Fibroblast of skin of left quadriceps (primary cell): ENCODE results near the gene CTRL.
"Not testable (repeated sequence)": the region's sequence is repeated elsewhere in the genome, so short reads cannot be mapped to it uniquely, and the experiment has no call there.

Source experiments
- DNase-seq, 2 experiments: peaks; one replicate each; pipeline ENCODE4 v3.0.0-alpha.2; 2013; ENCODE audit warnings: low read depth in 2 of 2

CTRL gene

DNA sequence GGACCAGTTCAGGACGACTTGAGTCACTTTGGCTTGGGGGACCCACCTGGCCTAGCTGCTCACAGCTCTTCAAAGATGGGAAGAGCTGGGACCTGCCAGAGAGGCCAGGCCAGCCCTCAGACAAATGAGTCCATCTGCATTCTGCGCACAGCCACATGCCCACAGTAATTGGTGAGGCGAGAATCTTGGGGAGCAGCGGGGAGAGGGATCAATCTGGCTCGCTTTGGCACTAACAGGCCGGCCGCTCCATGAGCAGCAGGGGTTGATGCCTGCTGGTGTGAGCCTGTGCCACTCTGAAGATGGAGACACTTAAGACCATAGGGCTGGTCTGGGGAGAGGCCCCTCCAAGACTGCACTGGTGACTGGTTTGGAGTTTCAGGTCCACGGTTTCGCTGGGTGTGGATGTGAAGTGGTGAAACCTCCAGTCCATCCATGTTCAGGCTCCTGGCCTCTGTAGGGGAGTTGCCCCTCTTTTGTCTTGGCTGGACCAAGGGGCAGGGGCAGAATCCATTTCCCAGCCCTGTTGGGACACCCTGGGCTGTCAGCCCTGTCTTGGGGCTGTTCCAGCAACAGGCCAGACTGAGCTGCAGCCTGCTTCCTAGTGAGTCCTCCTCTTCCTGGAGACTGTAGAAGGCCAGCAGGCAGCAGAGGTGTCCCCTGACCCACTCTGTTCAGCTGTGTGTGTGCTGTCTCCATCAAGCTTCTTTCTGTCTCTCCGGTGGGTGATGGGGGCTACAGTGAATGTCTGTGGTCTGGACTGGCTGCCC, 7.3 kb downstream of the CTRL start:
- no peak for DNase-seq

GRCh38 chr16:67923414-67924116, 8.1 kb downstream of the CTRL start:
- no peak for DNase-seq

GRCh38 chr16:67922740-67923139, 8.9 kb downstream of the CTRL start:
- DNase-seq: no peak

GRCh38 chr16:67922221-67922620, 9.4 kb downstream of the CTRL start:
- DNase-seq: no peak

- no peak for DNase-seq
Observed at GRCh38 chr16:67919622-67920221, 11.9 kb downstream of the CTRL start.

GRCh38 chr16:67917852-67918236, 13.8 kb downstream of the CTRL start:
- DNase-seq: peak in 1 of 2 experiments; percentile 36

DNA sequence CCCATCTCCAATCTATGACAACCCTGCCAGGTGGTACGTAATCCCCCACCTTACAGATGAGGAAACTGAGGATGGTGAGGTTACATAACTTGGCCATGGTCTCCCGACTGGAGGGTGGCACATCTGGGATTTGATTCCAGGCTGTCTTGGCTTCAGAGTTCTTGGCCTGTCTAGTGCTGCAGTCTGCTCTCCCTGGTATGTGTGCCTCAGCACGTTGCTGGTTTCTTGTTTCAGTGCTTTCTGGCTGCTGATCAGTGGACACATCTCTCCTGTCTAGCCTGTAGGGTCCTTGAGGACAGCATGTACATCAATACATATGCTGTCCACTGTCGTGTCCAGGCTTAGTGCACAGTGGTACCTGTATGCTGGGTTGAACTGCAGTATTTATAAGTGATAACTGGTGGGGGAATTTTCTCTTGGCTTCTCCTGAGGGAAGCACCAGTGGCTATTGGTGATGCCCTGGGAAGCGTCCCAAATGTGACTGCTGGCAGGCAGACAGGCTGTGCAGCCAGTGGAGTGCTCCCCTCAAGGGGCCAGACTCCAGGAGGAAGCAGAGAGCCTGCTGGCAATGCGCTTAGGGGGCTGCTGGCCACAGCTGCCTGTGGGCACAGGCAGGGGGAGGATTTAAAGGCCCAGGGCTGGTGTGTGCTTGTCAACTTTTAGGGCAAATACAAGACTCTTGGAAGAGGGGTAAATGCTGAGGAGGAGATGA, 14.4 kb downstream of the CTRL start:
- DNase-seq: no peak

DNA sequence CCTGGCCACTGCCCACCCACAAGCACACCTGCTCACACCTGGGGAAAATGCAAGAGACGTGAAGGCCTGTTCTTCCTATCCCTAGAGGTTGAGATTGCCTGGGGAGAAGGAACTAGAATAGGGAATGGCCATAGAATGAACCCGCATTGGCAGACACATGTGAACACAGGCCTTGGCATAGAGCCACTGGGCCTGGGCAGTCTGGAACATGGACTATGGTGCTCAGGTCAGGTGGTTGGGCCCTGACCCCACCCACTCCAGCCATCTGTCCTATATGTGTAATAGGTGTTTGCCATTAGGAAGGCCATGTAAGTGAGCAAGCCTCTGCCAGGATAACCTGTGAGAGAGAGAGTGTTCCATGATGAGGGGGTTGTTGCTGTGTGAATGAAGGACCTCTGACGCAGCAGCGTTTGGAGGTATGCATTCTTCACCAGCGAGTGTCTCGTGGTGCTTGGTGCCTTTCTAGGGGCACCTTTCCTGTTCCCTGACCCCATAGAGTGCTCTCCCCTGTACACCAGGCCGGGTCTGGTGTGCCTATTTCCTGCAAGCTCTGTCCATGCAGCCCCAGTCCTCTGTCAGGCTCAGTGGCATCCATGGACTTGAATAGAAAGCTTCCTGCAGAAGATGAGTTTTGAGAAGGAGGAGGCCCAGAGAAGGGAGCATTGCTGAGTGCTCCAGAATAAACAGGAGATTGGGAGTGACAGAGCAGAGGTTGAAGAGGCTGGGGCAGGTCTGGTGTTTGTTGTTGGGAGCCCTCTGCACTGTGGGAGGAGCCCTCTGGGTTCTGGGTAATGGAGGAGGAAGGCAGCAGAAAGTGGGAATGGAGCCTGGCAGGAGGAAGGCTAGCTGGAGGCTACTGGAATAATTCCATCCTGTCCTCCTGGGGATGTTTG, 15.6 kb downstream of the CTRL start:
- no peak for DNase-seq

GRCh38 chr16:67915496-67915769, 16.2 kb downstream of the CTRL start:
- DNase-seq: not testable (repeated sequence)

DNA sequence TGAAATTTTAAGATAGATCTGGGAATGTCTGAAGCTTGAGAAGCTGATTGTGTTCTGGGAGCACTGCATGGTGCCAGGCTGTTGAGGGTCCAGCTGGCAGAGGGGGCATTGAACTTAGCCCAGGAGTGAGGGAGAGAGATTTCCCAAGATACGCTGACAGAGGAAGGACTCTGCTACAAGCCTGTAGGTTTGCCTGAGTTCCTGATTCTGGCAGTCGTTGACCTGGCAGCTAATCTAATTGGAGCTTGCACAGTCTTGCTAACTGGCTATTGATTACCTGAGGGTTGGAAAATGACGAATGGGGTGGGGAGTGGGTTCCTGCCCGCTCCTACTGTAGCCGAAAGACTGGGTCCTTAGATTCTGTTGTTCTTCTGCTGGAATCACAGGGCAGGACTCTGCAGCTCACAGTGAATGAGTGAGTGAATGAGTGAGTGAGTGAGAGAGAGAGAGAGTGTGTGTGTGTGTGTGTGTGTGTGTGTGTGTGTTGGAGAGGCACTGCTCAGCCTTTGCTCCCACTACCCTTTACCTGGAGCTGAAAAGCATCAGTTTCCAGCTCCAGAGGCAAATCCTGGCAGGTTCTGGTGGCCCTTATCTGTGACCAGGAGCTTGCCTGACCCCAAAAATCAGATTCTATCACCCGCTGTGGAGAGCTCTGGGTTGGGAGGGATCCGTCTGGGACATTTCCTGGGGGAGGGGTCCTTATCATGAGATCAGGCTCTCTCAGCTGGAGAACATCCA, 16.7 kb downstream of the CTRL start:
- no peak for DNase-seq

GRCh38 chr16:67910158-67910557, 21.5 kb downstream of the CTRL start:
- no peak for DNase-seq

- no peak for DNase-seq
Observed at GRCh38 chr16:67909056-67909742, 22.5 kb downstream of the CTRL start.

DNA sequence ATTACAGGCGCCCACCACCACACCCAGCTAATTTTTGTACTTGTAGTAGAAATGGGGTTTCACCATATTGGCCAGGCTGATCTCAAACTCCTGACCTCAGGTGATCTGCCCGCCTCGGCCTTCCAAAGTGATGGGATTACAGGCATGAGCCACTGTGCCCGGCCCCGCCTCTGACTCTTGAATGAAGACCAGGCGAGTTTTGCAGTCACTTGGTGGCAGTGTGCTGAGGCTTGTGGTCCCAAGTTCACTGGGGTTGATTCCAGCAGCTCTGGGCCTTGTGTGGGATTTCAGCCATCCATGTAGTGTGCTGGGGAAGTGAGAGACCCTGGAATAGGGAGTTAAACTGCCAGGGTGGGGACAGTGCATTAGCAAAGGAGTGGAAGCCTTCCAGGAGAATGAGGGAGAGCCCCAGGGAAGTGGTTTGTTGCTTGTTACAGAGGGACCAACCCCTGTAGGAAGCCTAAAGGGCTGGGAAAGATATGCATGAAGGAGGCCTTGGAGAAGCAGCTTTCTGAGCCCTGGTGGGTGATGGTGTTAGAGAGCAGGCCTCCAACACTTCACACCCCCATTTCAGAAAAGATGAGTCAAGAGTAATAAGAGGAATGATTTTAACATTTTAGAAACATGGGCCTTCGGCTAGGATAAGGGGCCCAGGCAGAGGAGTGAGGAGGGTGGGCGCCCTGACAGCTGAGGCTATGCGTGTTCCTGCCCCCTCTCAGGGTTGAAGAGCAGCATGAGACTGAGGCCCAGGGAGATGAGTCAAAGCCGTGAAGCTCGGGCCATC, 24.1 kb downstream of the CTRL start:
- DNase-seq: no peak

- no peak for DNase-seq
Observed at GRCh38 chr16:67902831-67903230, 28.8 kb downstream of the CTRL start.

GRCh38 chr16:67901734-67902133, 29.9 kb downstream of the CTRL start:
- DNase-seq: no peak

DNA sequence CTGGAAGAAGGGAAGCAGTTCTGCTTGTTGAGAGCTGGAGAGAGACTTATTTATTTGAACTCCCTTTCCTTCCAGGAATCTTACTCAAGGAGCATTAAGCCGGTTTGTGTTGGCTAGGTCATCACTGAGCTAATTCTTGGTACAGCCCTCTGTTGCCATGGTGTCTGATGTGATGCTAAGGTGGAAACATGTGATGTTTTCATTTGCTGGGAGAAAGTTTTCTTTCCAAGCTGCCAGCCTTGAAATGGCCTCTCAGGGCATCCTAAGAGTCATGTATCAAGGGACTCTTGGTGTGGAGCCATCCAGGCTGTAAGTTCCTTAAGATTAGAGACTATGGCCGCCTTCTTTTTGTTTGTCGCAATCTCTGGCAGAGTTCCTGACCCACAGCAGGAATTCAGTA, 34.4 kb downstream of the CTRL start:
- no peak for DNase-seq

- DNase-seq: no peak
Observed at GRCh38 chr16:67893743-67894399, 37.8 kb downstream of the CTRL start.

DNA sequence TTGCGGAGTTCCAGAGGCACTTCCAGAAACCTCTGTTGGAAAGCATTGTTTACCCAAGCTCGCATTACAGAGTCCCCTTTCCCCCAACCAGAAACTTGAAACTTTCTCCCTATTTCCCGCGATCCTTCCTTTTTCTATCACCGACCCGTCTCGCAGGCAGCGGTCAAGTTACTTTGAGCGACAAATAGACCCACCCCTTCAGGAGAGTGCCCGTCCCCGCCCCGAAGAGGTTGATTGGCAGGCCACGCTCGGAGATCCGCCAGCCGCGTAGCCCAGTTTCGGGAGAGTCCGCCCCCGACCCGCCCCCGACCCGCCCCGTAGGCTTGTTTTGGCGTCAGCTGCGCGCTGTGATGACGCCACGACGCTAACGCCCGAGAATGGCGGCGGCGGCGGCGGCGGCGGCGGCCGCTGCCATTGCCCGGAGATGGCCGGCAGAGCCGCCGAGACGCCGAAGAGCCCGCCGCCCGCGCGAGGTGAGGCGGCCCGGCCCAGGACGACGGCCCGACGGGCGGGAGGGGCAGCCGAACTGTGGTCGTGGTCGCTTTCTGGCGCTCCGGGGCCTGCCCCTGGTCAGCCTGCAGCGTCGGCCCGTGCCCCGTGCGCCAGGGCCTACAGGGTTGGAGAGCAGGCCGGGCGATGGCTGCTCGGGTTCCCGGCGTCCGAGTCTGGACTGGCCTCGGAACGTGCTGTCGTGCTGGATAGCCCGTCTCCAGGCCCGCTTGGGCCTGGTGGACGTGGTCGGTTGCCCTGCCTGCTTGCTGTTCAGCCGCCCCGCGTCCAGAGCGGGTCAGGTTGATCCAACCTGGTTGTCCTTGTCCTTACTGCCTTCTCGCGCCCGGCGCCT, 38.5 kb downstream of the CTRL start, which contains the start of gene PSKH1:
PSKH1 (plus strand) TSS at position 356 of the 844 bp plus-strand sequence. CDS start 15,496 bp downstream, outside the sequence.
- peak; percentile 87 for DNase-seq
